NOMO-1 treated with dmso at 0.1 percent for 144 hours (cell line): Measurements from ENCODE around the gene GOSR1.
"Not testable (repeated sequence)": the region's sequence is repeated elsewhere in the genome, so short reads cannot be mapped to it uniquely, and the experiment has no call there.

Source experiments
- DNase-seq: peaks from one replicate; lab custom pipeline; 2025; ENCODE audit not compliant: unreplicated experiment; lab: John Stamatoyannopoulos, UW

The GOSR1 gene

GRCh38 chr17:30505868-30506417, 28.7 kb downstream of the GOSR1 start:
- DNase-seq = no peak

GRCh38 chr17:30506481-30506880, 29.3 kb downstream of the GOSR1 start:
- DNase-seq = no peak

GRCh38 chr17:30513346-30513745, 36.1 kb downstream of the GOSR1 start:
- DNase-seq = no peak

- no peak for DNase-seq
Observed at GRCh38 chr17:30514895-30515596, 37.8 kb downstream of the GOSR1 start.

GRCh38 chr17:30517786-30518185, 40.6 kb downstream of the GOSR1 start:
- no peak for DNase-seq

GRCh38 chr17:30519166-30519565, 42.0 kb downstream of the GOSR1 start:
- DNase-seq = no peak

- no peak for DNase-seq
Observed at GRCh38 chr17:30519707-30520106, 42.5 kb downstream of the GOSR1 start.

GRCh38 chr17:30520436-30520835, 43.2 kb downstream of the GOSR1 start:
- DNase-seq = no peak

- DNase-seq = no peak
Observed at GRCh38 chr17:30520882-30521281, 43.7 kb downstream of the GOSR1 start.

GRCh38 chr17:30521766-30522165, 44.6 kb downstream of the GOSR1 start:
- no peak for DNase-seq

- not testable (repeated sequence) for DNase-seq
Observed at GRCh38 chr17:30523236-30523635, 46.0 kb downstream of the GOSR1 start.

GRCh38 chr17:30524847-30525246, 47.6 kb downstream of the GOSR1 start:
- DNase-seq = no peak

GRCh38 chr17:30526401-30526800, 49.2 kb downstream of the GOSR1 start:
- DNase-seq = no peak

GRCh38 chr17:30528701-30529100, 51.5 kb downstream of the GOSR1 start:
- not testable (repeated sequence) for DNase-seq

GRCh38 chr17:30530346-30531025, 53.3 kb downstream of the GOSR1 start:
- no peak for DNase-seq

GRCh38 chr17:30532871-30533270, 55.7 kb downstream of the GOSR1 start:
- no peak for DNase-seq

GRCh38 chr17:30534298-30534697, 57.1 kb downstream of the GOSR1 start:
- no peak for DNase-seq

- DNase-seq = no peak
Observed at GRCh38 chr17:30534938-30535921, 58.0 kb downstream of the GOSR1 start.

GRCh38 chr17:30536846-30537245, 59.6 kb downstream of the GOSR1 start:
- DNase-seq = not testable (repeated sequence)

- DNase-seq = not testable (repeated sequence)
Observed at GRCh38 chr17:30537667-30538066, 60.5 kb downstream of the GOSR1 start.

GRCh38 chr17:30541802-30542201, 64.6 kb downstream of the GOSR1 start:
- no peak for DNase-seq
